NCI-H446 (cell line): ENCODE data around the gene OR10G7.

Experiments
- DNase-seq, 2 experiments: peaks; one replicate each; lab custom pipeline; 2025; lab: John Stamatoyannopoulos, UW

The OR10G7 gene

DNA sequence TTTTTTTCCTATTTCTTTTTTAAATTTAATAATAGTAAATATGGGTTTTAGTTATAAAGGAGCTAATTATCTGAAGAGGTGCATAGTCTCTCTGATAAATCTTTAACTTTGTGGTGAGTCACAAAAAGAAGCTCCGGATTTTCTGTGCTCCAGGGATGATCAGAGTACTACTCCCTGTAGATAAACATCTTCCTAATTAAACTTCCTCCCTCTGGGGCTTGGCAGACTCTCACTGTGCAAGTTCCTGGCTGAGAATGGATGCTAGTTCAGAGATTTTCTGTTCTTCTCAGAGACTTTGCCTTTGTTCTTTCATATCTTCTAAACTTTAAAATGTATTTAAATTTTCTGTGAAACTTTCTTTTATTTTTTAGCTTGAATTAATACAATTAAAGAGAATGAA lies at the start of gene OR10G7:
TSS of gene OR10G7 (minus strand) at position 72 of the 400 bp plus-strand sequence. CDS start 2,324 bp downstream, outside the sequence.
- no peak for DNase-seq

DNA sequence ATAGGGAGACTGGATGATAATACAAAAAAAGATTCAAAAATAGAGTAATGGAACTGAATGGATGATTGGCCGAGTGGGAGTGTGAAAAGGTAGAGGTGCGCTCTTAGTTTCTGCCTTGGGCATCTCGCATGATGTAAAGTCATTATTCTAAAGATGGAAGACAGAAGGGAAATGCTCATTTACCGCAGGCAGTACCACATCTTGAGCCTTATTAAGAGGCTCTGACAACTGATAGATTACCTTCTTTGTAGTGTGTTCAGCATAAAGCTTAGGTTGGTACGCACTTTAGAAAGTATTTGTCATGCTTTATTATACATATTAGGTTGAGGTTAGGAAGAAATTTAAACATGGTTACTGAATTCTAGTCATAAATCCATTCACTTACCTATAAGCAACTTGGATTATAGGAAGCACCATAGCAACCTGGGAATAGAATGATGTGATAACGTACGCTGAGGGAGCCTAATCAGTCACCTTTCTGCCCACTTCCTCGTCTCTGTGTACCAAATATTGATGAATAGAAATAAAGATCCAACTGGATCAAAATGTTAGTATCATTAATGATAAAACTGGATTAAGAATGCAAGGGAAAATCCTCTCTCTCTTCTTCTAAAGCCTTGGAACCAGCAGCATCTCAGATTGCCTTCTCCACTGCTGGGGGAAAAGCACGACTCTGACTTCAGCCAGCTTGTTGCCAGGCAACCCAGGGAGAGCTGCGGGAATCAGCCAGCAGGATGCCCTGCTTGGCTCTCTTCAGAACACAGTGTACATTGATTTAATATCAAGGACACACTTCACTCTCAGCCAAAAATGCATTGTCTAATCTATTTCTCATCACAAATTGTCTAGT lies 45.1 kb upstream of the OR10G7 start:
- DNase-seq: peak in 1 of 2 experiments; percentile 18

GRCh38 chr11:124085583-124085982 lies 44.5 kb upstream of the OR10G7 start:
- DNase-seq: no peak

GRCh38 chr11:124082371-124082770 lies 41.2 kb upstream of the OR10G7 start:
- DNase-seq: no peak

DNA sequence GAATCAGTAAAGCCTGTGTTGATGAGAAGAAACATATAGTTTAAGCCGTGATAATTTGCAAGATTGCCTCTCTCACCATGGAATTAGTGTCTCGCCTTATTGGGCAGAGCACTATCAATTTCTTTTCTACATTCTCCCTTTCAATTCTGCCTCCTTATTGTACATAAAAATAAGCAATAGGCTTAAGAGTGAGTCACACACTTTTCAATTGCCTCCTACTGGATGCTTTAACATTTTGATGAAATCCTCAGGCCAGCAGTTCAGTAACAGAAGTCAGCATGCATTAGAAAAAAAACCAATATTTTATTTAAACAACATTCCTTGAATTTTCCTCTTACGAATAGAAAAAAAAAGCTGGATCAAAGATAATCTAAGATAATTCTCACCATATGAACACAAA lies 40.4 kb upstream of the OR10G7 start:
- DNase-seq: no peak

- no peak for DNase-seq
Measured at GRCh38 chr11:124080327-124081001, 39.3 kb upstream of the OR10G7 start.

DNA sequence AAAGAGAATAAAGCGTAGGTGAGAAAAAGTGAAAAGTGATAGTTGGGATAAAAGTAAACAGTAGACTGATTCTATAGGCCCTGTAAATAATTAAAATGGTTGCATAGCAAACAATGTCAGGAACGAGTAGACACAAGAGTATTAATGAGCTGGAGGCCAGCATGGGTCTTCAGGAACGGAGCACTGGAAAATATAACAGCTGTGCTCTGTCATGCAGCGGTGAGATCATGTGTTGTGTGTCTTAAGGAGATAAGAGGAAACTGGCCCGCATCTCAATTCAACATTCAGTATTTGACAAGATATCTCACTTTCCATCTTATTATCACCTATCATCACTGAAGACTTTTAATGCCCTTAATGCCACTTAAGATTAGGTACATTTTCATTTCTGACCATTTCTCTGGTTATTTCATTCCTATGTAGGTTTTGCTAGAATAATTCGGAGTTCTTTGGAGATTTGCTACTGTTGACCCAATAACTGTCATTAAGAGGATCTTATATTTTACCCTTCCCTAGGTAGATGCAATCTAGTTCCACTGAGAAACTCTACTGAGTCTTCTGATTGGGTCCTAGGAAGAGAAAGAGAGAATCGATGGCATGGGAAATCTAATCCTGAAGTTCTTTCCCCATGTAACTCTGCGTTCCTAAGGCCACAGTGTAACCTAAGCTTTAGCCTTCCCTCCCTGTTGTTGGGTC lies 38.7 kb upstream of the OR10G7 start:
- DNase-seq: no peak

GRCh38 chr11:124078591-124078990 lies 37.5 kb upstream of the OR10G7 start:
- no peak for DNase-seq

- DNase-seq: no peak
Measured at GRCh38 chr11:124077266-124077665, 36.1 kb upstream of the OR10G7 start.

DNA sequence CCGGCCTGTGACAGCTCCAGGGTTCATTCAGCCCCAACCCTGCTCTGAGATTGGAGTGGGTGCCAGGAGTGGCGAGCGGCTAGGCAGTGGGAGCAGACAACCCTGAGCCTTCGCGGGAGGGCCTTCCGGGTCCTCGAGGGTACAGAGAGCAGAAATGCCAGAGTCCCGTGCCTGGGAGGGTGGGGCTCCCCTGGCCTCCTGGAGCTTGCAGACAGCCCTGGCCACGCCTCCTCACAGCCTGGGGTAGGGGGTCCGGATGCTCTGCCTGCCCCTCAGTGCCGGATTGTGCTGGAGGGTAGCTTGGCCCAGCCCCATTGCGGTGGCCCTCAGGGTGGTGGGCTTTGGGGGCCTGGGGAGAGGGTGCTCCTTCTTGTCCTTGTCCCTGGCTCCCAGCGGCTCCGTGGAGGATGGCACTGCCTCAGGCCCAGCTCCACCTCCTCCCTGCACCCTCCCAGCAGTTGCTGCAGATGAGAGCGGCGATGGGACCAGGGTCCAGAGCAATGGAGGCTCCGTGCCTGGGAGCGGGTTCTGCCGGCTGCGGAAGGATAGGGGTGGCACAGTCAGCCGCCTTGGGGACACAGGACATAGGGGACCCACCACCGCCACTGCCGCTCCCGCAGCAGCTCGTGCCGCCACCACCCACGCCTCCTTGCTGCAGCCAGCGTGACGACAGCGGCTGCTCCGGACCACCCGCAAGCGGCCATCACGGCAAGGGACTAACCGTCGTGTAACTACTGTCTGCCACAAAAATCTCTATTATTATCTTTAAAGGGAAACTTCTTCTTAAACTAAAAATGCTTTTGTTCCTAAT lies 34.9 kb upstream of the OR10G7 start:
- no peak for DNase-seq

DNA sequence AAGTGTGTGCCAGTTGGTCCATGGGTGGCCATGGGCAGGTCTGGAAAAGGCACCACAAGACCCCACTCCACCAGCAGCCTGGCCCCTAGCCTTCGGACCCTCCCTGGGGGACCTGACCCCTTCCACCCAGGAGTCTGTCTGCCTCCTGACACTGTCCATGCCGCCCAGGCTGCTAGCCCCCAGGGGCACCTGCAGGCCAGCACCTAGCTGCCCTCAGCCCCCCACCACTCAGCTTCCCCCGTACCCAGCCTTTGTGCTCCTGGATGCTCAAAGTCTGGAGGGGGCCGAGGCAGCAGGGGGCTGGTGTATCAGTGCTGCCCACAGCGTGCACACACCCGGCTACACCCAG lies 34.3 kb upstream of the OR10G7 start:
- DNase-seq: no peak

DNA sequence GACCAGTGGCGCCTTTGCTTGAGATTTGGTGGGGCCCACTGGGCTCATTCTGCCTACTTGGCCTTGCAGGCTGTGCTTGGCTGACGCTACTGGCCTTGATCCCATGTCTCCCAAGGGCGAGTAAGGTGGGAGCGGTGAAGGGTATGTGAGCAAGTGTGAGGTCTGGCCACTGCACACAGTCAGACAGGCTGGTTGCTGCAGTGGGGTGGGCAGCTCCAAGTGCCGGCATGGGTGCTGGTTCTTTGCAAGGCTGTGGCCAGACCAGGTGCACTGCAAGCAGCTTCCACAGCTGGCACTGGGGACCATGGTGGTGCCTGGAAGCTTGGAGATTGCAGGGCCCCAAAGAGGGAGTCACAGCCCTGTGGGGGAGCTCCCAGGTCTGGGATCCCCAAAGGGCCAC lies 33.4 kb upstream of the OR10G7 start:
- DNase-seq: no peak

- DNase-seq: no peak
Measured at GRCh38 chr11:124072147-124072546, 31.0 kb upstream of the OR10G7 start.

DNA sequence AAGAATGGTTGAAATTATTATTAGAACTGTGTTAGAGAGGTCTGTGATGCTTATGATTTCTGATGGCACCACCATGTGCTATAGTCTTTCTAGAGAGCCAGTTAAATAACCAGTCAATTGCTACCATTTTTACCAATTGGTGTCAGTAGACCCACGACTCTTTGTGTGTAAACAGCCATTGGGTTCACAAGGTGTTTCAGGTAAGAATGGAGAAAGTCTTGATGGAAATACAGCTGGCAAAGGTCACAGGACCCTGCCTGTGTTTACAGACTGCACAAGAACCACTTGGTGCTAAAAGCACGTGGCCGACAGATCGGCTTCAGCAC lies 30.5 kb upstream of the OR10G7 start:
- no peak for DNase-seq

DNA sequence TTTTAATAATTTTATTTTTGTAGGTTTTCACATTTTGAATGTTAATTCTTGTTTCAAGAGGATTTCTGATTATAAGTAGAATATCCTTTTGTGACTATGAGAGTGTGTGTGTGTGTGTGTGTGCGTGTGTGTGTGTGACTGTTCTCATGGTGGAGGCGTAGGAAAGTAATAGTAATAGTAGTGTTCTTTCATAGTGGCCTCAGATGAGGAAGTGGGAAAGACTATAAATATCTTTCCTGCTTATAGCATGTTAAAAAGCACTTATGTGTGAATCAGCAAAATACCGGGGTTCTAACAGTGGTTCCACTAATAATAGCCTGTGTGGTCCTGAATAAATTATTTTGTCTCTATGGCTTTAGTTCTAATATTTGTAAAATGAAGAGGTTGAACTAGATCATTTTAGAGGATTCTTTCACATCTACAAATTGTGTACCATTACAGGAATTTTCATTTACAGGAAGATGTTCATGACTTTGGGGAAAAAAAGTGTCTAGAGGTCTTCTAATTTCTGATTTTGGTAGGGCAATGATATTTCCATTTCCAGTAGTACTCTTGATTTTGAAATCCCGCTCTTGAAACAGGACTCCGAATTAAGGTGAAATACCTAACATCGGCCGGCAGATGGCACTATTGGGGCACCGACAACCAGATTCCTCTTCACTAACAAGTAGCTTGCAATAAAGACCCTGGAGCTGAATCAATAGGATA lies 29.9 kb upstream of the OR10G7 start:
- DNase-seq: peak; percentile 64 to 80

- peak in 1 of 2 experiments; percentile 25 for DNase-seq
Measured at GRCh38 chr11:124069429-124070401, 28.6 kb upstream of the OR10G7 start.

- DNase-seq: no peak
Measured at GRCh38 chr11:124068601-124069110, 27.5 kb upstream of the OR10G7 start.

GRCh38 chr11:124052966-124053365 lies 11.8 kb upstream of the OR10G7 start:
- DNase-seq: no peak

- DNase-seq: no peak
Measured at GRCh38 chr11:124050748-124051147, 9.6 kb upstream of the OR10G7 start.

DNA sequence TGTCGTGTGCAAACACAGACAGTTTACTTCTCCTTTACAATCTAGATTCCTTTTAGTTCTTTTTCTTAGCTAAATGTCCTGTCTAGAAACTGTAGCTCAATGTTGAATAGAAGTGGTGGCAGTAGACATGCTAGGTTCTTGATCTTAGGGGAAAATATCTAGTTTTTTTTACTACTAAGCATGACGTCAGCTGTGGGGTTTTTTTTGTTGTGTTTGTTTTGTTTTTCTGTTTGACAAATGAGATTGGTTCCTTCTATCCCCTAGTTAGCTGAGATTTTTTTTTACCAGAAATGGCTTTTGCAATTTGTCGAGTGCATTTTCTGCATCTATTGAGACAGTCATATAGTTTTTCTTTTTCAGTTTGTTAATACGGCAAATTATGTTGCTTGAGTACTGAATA lies 2.3 kb upstream of the OR10G7 start:
- no peak for DNase-seq
